Measurements from ENCODE around the gene TTC21A.

Gene TTC21A

DNA sequence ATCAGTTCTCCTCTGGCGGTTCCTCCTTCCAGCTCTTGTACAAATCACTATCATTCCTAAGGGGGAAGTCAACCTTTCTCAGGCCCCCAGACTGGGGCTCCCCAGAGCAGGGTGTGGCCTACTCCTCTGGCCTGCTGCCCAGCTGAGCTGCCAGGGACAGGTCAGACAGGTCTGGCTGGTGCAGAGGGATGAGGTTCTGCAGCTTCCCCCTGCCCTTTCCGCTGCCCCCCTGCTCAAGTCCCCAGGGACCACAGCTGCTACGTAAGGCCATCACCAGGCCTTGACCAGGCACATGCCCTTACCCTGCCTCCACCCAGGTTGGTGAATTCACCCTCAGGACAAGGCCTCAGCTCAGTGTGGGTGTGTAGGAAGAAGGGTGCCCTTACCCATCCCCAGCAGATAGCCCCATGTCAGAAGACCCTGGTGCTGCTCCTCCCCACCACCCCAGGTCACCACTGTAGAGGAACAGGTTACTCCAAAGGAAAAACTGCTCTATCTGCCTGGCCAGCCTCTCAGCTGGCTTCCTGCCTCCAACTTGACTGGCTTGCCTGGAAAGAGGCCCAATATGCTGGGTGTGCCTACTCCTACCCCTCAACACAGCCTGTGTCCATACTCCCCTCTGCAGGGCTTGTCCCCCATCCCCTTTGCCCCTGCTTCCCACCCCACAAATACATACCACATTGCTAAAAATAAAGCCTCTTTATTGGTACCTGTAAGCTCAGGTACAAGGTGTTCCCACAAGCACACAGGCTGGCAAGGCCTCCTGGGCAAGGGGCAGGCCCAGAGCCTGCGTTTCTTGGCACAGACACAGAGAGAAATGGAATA, 33.9 kb downstream of the TTC21A start:
- TF ChIP-seq, protein P1, sequence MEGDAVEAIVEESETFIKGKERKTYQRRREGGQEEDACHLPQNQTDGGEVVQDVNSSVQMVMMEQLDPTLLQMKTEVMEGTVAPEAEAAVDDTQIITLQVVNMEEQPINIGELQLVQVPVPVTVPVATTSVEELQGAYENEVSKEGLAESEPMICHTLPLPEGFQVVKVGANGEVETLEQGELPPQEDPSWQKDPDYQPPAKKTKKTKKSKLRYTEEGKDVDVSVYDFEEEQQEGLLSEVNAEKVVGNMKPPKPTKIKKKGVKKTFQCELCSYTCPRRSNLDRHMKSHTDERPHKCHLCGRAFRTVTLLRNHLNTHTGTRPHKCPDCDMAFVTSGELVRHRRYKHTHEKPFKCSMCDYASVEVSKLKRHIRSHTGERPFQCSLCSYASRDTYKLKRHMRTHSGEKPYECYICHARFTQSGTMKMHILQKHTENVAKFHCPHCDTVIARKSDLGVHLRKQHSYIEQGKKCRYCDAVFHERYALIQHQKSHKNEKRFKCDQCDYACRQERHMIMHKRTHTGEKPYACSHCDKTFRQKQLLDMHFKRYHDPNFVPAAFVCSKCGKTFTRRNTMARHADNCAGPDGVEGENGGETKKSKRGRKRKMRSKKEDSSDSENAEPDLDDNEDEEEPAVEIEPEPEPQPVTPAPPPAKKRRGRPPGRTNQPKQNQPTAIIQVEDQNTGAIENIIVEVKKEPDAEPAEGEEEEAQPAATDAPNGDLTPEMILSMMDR (IDR thresholded peaks at IDR 0.05; ENCODE audit: insufficient read depth, missing control alignments): no peak
- FAIRE-seq (no peak), DNase-seq (ENCODE audit: insufficient read length, low spot score) (no peak)

DNA sequence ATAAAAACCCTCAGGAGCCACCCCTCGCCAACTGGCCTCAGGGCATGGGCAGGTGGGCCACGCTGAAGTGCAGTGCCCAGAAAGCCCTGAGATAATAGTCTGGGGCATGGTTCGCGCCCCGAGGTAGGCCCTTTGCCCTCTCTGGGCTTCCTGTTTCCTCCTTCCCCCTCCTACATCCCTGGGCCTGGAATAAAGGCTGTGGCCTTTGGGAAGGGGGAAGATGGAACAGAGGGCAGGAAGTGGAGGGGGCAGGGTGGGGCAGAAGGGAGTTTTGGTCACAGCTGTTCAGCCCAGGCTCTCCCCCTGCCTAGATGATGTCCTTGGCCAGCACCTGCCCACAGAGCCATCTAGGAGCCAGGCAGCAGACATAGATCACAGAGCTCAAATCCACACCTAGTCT, 34.6 kb downstream of the TTC21A start:
- TF ChIP-seq, protein P1 (IDR thresholded peaks at IDR 0.05; ENCODE audit: insufficient read depth, missing control alignments): no peak
- no peak for FAIRE-seq
- no peak for DNase-seq (ENCODE audit: insufficient read length, low spot score)

DNA sequence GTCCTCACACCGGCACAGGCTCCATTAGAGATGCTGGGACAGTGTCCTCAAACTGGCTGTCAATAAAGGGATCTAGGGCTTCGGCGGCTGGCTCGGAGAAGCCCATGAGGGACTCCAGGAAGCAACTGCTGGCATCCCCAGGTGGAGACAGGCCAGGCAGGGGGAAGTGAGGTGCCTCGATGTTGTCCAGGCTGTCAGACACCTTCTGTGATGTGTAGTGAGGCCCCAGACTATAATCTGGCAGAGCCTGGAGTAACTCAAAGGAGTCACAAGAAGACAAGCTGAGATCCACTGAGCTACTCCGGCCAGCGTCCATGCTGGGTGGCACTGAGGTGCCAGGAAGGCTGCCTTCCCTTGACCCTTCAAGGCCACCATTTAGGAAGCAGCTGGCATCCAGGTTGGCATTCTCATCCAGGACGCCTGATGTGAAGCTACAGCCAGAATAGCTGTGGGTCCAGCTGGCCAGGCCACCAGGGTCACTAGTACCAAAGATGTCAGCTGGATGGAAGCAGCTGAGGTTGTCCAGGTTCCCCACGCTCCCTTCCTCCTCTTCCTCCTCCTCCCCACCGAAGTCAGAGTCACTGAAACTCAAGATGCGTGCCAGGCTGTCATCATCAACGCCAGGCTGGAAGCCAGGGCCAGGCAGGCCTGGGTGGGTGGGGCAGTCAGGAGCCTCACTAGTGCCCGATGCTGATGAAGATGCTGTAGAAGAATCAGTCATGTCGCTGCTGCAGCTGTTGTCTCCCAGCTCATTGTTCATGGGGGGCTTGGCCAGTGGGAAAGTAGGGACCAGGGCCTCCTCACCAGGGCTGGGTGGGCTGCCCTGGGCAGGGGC, 35.8 kb downstream of the TTC21A start:
- TF ChIP-seq, protein P1 (IDR thresholded peaks at IDR 0.05; ENCODE audit: insufficient read depth, missing control alignments): no peak
- FAIRE-seq: no peak
- DNase-seq (ENCODE audit: insufficient read length, low spot score): no peak

DNA sequence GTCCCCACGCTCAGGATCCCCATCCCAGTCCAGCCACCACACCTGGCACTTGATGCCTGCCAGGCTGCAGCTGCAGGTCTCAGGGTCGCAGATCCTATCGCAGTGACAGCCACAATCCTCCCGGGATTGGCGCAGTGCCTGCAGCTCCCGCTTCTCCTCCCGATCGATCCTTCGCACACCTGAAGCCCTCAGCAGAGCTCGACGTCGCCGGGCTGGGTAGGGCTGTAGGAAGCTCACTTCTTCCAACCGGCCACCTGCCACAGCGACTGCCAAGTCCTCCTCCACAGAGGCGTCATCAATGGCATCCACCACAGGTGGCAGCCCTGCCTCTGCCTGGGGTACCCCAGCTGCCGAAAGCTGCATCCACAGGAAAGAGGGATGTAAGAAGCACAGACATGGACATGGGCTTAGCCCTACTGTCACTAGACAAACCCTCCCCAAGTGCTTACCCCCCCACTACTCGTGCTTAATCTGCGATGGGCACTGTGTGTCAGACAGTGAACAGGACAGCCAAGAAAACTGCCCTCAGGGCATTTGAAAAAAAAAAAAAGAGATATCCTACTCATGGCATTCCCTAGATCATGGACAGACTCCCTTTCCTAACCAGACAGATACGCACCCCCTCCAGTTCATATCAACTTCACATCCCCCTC, 36.7 kb downstream of the TTC21A start:
- FAIRE-seq (no peak), DNase-seq (ENCODE audit: insufficient read length, low spot score) (no peak)
- TF ChIP-seq, protein P1 (IDR thresholded peaks at IDR 0.05; ENCODE audit: insufficient read depth, missing control alignments): no peak

DNA sequence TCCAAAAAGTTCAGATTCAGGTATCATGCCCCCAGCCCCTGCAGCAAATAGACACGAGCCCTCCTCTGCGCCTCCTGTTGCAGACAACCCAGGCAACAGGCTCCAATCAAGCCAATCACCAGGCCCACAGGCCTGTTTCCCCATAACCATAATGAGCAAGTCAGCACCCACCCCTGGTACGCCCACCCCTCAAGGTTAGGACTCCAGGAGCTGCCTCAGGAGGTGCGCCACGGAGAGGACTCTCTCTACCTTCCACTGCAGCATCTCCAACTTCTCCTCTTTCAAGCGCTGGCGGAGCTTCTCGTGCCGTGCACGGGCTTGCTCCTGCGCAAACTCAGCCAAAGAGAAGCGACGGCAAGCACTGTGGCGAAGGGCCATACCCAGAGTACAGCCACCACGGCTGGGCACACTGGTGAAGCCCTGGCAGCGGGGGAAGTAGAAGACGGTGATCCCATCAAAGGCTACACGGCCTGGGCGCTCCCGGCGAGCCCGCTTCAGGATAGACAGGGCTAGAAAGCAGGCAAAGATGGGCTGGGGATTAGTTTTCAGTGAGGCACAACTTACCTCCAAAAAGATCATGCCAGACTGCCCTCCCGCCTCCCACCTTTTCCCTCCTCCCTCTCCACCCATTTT, 37.4 kb downstream of the TTC21A start:
- no peak for DNase-seq (ENCODE audit: insufficient read length, low spot score)
- TF ChIP-seq, protein P1 (IDR thresholded peaks at IDR 0.05; ENCODE audit: insufficient read depth, missing control alignments): no peak
- FAIRE-seq: no peak

DNA sequence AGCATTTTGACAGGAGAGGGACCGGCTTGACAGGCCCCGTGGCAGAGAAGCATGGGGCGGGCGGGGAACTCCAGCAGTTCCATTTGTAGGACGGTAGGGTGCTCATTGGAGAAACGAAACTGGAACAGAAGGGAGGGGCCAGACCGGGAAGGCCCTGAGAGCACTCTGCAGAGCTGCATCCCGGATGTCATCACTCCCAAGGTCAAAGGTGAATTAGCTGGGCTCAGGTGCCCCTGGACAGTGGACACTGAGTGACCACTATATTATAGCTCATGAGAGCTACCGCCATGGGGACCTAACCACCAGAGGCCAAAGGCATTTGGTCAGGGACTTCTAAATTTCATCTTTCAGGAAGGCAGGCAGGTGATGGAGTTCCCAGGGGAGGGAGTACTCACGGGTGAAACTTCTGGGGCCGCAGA, 38.6 kb downstream of the TTC21A start:
- no peak for FAIRE-seq

More for the DNA sequence above, 38.6 kb downstream of the TTC21A start:
- DNase-seq (ENCODE audit: insufficient read length, low spot score): no peak
- TF ChIP-seq, protein P1 (IDR thresholded peaks at IDR 0.05; ENCODE audit: insufficient read depth, missing control alignments): no peak

All from D721Med (cell line).